Nephron progenitor cell (in vitro differentiated cells): Measurements from ENCODE around the gene CARD10.

Source experiments
- DNase-seq: peaks from one replicate; pipeline ENCODE4 v3.0.0; 2021
- H3K27ac Mint-ChIP-seq: 2 replicates; pipeline ENCODE4 v1.8.0; 2021; ENCODE audit warnings: mild to moderate bottlenecking, moderate library complexity, mixed read lengths
- H3K27me3 Mint-ChIP-seq: 2 replicates; pipeline ENCODE4 v1.8.0; 2021; ENCODE audit warnings: mild to moderate bottlenecking, low read depth, mixed read lengths; ENCODE audit not compliant: poor library complexity
- H3K36me3 Mint-ChIP-seq: 2 replicates; pipeline ENCODE4 v1.8.0; 2021; ENCODE audit warnings: low read depth, mixed read lengths
- H3K4me1 Mint-ChIP-seq: 2 replicates; pipeline ENCODE4 v1.8.0; 2021; ENCODE audit warnings: mixed read lengths
- H3K4me3 Mint-ChIP-seq: 2 replicates; pipeline ENCODE4 v1.8.0; 2021; ENCODE audit warnings: mild to moderate bottlenecking, moderate library complexity, mixed read lengths
- H3K9me3 Mint-ChIP-seq: 2 replicates; pipeline ENCODE4 v1.8.0; 2021; ENCODE audit warnings: mild to moderate bottlenecking, moderate library complexity, mixed read lengths
- CTCF ChIP-seq: fragments of 200-600 bp; sonication (generic); IDR thresholded peaks from 2 replicates; pipeline ENCODE4 v1.5.0; 2021; ENCODE audit warnings: antibody characterized with exemption

Gene CARD10

GRCh38 chr22:37442135-37442534 is 77.1 kb downstream of the CARD10 start:
- no peak overlapping the region for H3K27ac Mint-ChIP-seq

GRCh38 chr22:37440875-37441274 is 78.3 kb downstream of the CARD10 start:
- no peaks in the 10 kb centered on the region for H3K36me3 Mint-ChIP-seq
- H3K4me3 Mint-ChIP-seq, result no peak overlapping the region
- peaks cover 53% of the 10 kb centered on the region for H3K27me3 Mint-ChIP-seq
- no peak for TF ChIP-seq CTCF
- no peak overlapping the region for H3K27ac Mint-ChIP-seq
- H3K4me1 Mint-ChIP-seq, result peaks cover 14% of the 10 kb centered on the region
- DNase-seq, result no peak
- H3K9me3 Mint-ChIP-seq, result peaks cover 20% of the 10 kb centered on the region

More at GRCh38 chr22:37442135-37442534, 77.1 kb downstream of the CARD10 start:
- Mint-ChIP-seq H3K36me3 (no peaks in the 10 kb centered on the region), H3K27me3 (peaks cover 63% of the 10 kb centered on the region), H3K9me3 (peaks cover 20% of the 10 kb centered on the region), H3K4me1 (peaks cover 10% of the 10 kb centered on the region), H3K4me3 (no peak overlapping the region)
- no peak for DNase-seq
- no peak for TF ChIP-seq CTCF
